K562 (cell line): ENCODE data around the gene JPH3. TPM values are rescaled to one million over a fixed set of nuclear protein-coding genes. Genes with fewer than 3 reads are reported as not detected.
A peak's percentile ranks its signal among the peaks of the same experiment; 100 is the strongest.

Source experiments
- ATAC-seq: fragments of 200-7000 bp; cut with Tn5 transposase; 3 replicates; pipeline ENCODE4 v1.9.1; 2020; ENCODE audit warnings: moderate library complexity
- BruUV-seq: library from RNA; stranded (reverse); fragments of 400-500 nt; replicated peaks from 2 replicates; lab custom pipeline; 2021; lab: Mats Ljungman, UMichigan
- CTCF ChIA-PET: fragments of 300-600 bp; formaldehyde crosslinking; extraction: SDS; loops from one replicate; lab custom pipeline; 2021; ENCODE audit warnings: low intra/inter-chr PET ratio; lab: Yijun Ruan, JAX
- POLR2A ChIA-PET: fragments of 300-600, 350-650 bp; sonication (Branson Sonifier 250); formaldehyde crosslinking; extraction: SDS; loops from one replicate; lab custom pipeline; 2021; ENCODE audit warnings: antibody characterized with exemption, inconsistent platforms; lab: Yijun Ruan, JAX
- DNase-seq, 4 experiments: peaks; one replicate each; pipeline versions ENCODE4 v3.0.0 to v3.0.0-alpha.2; 2011 to 2018; ENCODE audit warnings: low spot score in 3 of 4, mixed read lengths in 3 of 4; ENCODE audit errors: extremely low read depth in 1 of 4
- FAIRE-seq: peaks from 2 replicates; lab custom pipeline; 2011; peaks lifted over from hg19 to GRCh38; lab: Jason Lieb, UNC
- H2AFZ ChIP-seq: 2 replicates; pipeline ENCODE4 v1.6.0; 2011; ENCODE audit warnings: low read depth, low read length, control low read depth, inconsistent platforms
- H3K27ac ChIP-seq: fragments of 200-600 bp; 3 replicates; pipeline ENCODE4 v1.8.0; 2011; ENCODE audit warnings: low read depth, mild to moderate bottlenecking, control low read depth, inconsistent platforms, low read length, moderate library complexity, mixed read lengths; ENCODE audit errors: extremely low read depth
- H3K27me3 ChIP-seq, 2 experiments: fragments of 300-600 bp in 1 of 2; 2 replicates in 1 of 2; 3 replicates in 1 of 2; pipeline versions ENCODE4 v1.6.0 to v1.8.0; 2011; ENCODE audit warnings: inconsistent platforms in 2 of 2, low read length in 2 of 2, mild to moderate bottlenecking in 1 of 2, mixed read lengths in 1 of 2, moderate library complexity in 1 of 2; ENCODE audit not compliant: control insufficient read depth in 2 of 2, insufficient read depth in 2 of 2
- H3K36me3 ChIP-seq: fragments of 300-600 bp; 3 replicates; pipeline ENCODE4 v1.8.0; 2011; ENCODE audit warnings: mild to moderate bottlenecking, low read length, inconsistent platforms; ENCODE audit not compliant: control insufficient read depth, insufficient read depth
- H3K4me1 ChIP-seq, 2 experiments: fragments of 200-600 bp in 1 of 2; replicated peaks in 1 of 2; 2 replicates in 1 of 2; 3 replicates in 1 of 2; pipeline versions ENCODE4 v1.5.1 to v1.8.0; 2011; ENCODE audit warnings: inconsistent platforms in 2 of 2, low read length in 2 of 2, mild to moderate bottlenecking in 1 of 2, mixed read lengths in 1 of 2, moderate library complexity in 1 of 2; ENCODE audit not compliant: control insufficient read depth in 2 of 2, insufficient read depth in 2 of 2
- H3K4me2 ChIP-seq: 2 replicates; pipeline ENCODE4 v1.6.1; 2011; ENCODE audit warnings: low read length, control low read depth, inconsistent platforms, mixed read lengths; ENCODE audit not compliant: insufficient read depth
- H3K4me3 ChIP-seq: fragments of 200-600 bp; sonication (generic), shearing (Covaris generic); 2 replicates; pipeline ENCODE4 v1.5.1; 2016; ENCODE audit warnings: control low read depth, inconsistent platforms
- H3K79me2 ChIP-seq: fragments of 200-600 bp; 3 replicates; pipeline ENCODE4 v1.8.0; 2011; ENCODE audit warnings: low read length, inconsistent platforms; ENCODE audit not compliant: control insufficient read depth, insufficient read depth
- H3K9ac ChIP-seq, 2 experiments: 2 replicates each; pipeline versions ENCODE4 v1.6.0 to v1.6.1; 2011; ENCODE audit warnings: low read depth in 2 of 2, low read length in 2 of 2, control low read depth in 1 of 2, inconsistent platforms in 1 of 2, mild to moderate bottlenecking in 1 of 2, mixed read lengths in 1 of 2; ENCODE audit not compliant: insufficient read depth in 1 of 2
- H3K9me1 ChIP-seq: one replicate; pipeline ENCODE4 v1.6.0; 2011; ENCODE audit warnings: inconsistent platforms, mild to moderate bottlenecking, low read length, moderate library complexity; ENCODE audit not compliant: control insufficient read depth, insufficient read depth
- H3K9me3 ChIP-seq: replicated peaks from 2 replicates; pipeline ENCODE4 v1.5.1; 2011; ENCODE audit warnings: low read depth, low read length, inconsistent platforms; ENCODE audit not compliant: control insufficient read depth, insufficient read depth
- H4K20me1 ChIP-seq: replicated peaks from 2 replicates; pipeline ENCODE4 v1.6.1; 2011; ENCODE audit warnings: low read length, inconsistent platforms, mixed read lengths; ENCODE audit not compliant: control insufficient read depth, insufficient read depth
- ATF1 ChIP-seq, 2 experiments: fragments of 450-650 bp in 1 of 2; IDR thresholded peaks; 2 replicates each; pipeline ENCODE4 v1.6.1; 2016; ENCODE audit warnings: missing compliant biosample characterization in 1 of 2, missing genetic modification characterization in 1 of 2
- BCL6 ChIP-seq: fragments of 250-450 bp; sonication (Bioruptor Pico); IDR thresholded peaks from 2 replicates; pipeline ENCODE4 v1.4.0; 2020
- EHMT2 ChIP-seq: fragments of 450-650 bp; IDR thresholded peaks from 2 replicates; pipeline ENCODE4 v1.6.1; 2018; ENCODE audit warnings: antibody characterized with exemption
- IRF2 ChIP-seq: sonication (generic); formaldehyde crosslinking; IDR thresholded peaks from 2 replicates; pipeline ENCODE4 v1.8.1; 2022; ENCODE audit warnings: mild to moderate bottlenecking, missing genetic modification reagents
- KLF13 ChIP-seq: fragments of 450-650 bp; IDR thresholded peaks from 2 replicates; pipeline ENCODE4 v1.6.1; 2016; ENCODE audit warnings: missing genetic modification characterization, low read depth, mild to moderate bottlenecking, missing compliant biosample characterization, moderate library complexity, borderline replicate concordance
- MAX ChIP-seq: sonication (generic); formaldehyde crosslinking; IDR thresholded peaks from 2 replicates; pipeline ENCODE4 v1.9.0; 2022; ENCODE audit warnings: mild to moderate bottlenecking, missing genetic modification reagents
- NFIC ChIP-seq: fragments of 450-650 bp; IDR thresholded peaks from 2 replicates; pipeline ENCODE4 v1.6.1; 2017; ENCODE audit warnings: mild to moderate bottlenecking, inconsistent platforms
- NFYB ChIP-seq: IDR thresholded peaks from 2 replicates; pipeline ENCODE4 v1.6.1; 2011; ENCODE audit warnings: mild to moderate bottlenecking, moderate library complexity; ENCODE audit not compliant: insufficient read length; ENCODE audit errors: extremely low read depth
- NUFIP1 ChIP-seq: fragments of 450-650 bp; IDR thresholded peaks from 2 replicates; pipeline ENCODE4 v1.6.1; 2018; ENCODE audit not compliant: partially characterized antibody
- TCF7 ChIP-seq: sonication (generic); IDR thresholded peaks from 2 replicates; pipeline ENCODE4 v1.6.1; 2016; ENCODE audit warnings: antibody characterized with exemption, borderline replicate concordance
- TRIM28 ChIP-seq: fragments of 450-650 bp; IDR thresholded peaks from 2 replicates; pipeline ENCODE4 v1.6.1; 2017
- ZBTB43 ChIP-seq: sonication (generic); formaldehyde crosslinking; IDR thresholded peaks from 2 replicates; pipeline ENCODE4 v1.8.0; 2023; ENCODE audit warnings: mild to moderate bottlenecking, missing genetic modification reagents
- ZNF239 ChIP-seq: fragments of 250-450 bp; sonication (Bioruptor Pico); IDR thresholded peaks from 2 replicates; pipeline ENCODE4 v1.4.0; 2020; ENCODE audit warnings: mild to moderate bottlenecking
- ZNF584 ChIP-seq: fragments of 200-800 bp; sonication (Bioruptor generic); IDR thresholded peaks from 2 replicates; pipeline ENCODE4 v1.6.1; 2016; ENCODE audit warnings: low read depth, mild to moderate bottlenecking, missing genetic modification characterization, missing compliant biosample characterization
- WGBS: fragments of 100-300 bp; shearing (Covaris generic); methylation state at CpG from one replicate; pipeline ENCODE4 v1.1.6; 2016; ENCODE audit warnings: low coverage, mixed read lengths; ENCODE audit not compliant: insufficient coverage; ENCODE audit errors: missing lambda C conversion rate; 5-methylcytosine and 5-hydroxymethylcytosine counted together
- in situ Hi-C: fragments of 300-500 bp; cut with MboI; formaldehyde crosslinking; loops from 4 replicates; pipeline ENCODE4 v1.15.0; 2018; ENCODE audit warnings: inconsistent platforms, mixed read lengths
- intact Hi-C: fragments of 100-400 bp; cut with micrococcal nuclease; formaldehyde crosslinking; loops from 2 replicates; pipeline ENCODE4 v1.14.2; 2022
- polyA plus RNA-seq, 8 experiments: library from polyadenylated mRNA; depleted of rRNA in 4 of 8; stranded (reverse) in 5 of 8; unstranded in 3 of 8; fragments of >200 nt; fragmentation: Nextera tagmentation in 2 of 8; fragmentation: Illumina TruSeq in 1 of 8; extraction: Ambion mirVana in 2 of 8; extraction: Trizol in 1 of 8; gene quantifications; 2 replicates each; pipeline versions ENCODE4 v1.2.1 to v1.2.3, GENCODE V29; 2011 to 2014; ENCODE audit warnings: inconsistent platforms in 1 of 8, missing spikeins in 1 of 8
- total RNA-seq, 7 experiments: library from RNA; depleted of rRNA in 6 of 7; stranded (reverse); fragments of >200 nt in 6 of 7; fragmentation: Illumina TruSeq in 2 of 7; extraction: Trizol in 2 of 7; gene quantifications; 2 replicates each; pipeline versions ENCODE4 v1.2.1 to v1.2.3, GENCODE V29; 2011 to 2021; ENCODE audit warnings: low replicate concordance in 1 of 7

Gene JPH3
- total and polyA plus RNA-seq, 9 of the 15 experiments (the other 6 are each of a cell fraction or from before 2014, with no cell fraction given), result 0.01 TPM; not detected in 8

GRCh38 chr16:87563022-87563421, 39.3 kb upstream of the JPH3 start (continued):
- TF ChIP-seq ZNF584, result no peak
- no peak for TF ChIP-seq TCF7
- TF ChIP-seq NFIC, result no peak
- no peak for TF ChIP-seq TRIM28
- no peak for TF ChIP-seq ATF1 (CRISPR knock-in tag; IDR thresholded peaks at IDR 0.05)
- no peak for TF ChIP-seq ATF1 (tag; IDR thresholded peaks at IDR 0.05)

DNA sequence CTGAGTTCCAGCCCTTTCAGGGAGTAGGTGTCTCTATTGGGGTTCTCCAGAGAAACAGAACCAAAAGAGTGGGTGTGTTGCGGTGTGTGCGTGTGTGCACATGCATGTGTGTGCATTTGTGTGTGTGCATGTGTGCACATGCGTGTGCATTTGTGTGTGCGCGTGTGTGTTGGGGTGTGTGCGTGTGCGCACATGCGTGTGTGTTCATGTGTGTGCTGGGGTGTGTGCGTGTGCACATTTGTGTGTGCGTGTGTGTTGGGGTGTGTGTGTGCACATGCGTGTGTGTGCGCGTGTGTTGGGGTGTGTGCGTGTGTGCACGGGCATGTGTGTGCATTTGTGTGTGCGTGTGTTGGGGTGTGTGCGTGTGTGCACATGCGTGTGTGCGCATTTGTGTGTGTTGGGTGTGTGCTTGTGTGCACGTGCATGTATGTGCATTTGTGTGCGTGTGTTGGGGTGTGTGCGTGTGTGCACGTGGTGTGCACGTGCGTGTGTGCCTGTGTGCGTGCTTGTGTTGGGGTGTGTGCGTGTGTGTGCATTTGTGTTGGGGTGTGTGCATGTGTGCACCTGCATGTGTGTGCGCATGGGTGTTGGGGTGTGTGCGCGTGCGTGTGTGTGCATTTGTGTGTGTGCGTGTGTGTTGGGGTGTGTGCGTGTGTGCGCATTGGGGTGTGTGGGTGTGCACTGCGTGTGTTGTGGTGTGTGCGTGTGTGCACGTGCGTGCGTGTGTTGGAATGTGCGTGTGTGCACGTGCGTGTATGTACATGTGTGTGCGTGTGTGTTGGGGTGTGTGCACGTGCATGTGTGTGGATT, 38.4 kb upstream of the JPH3 start:
- H3K27ac ChIP-seq, result no peak overlapping the region
- no peak overlapping the region for H3K9ac ChIP-seq
- intact Hi-C loops (loop anchor here (10.0 kb wide), 1 partner anchor 149 kb away; no protein-coding TSS in a partner anchor), in situ Hi-C loops (no loop called here)
- H2AFZ ChIP-seq, result no peak overlapping the region
- ATAC-seq (no peak), FAIRE-seq (no peak), DNase-seq (no peak)
- no peak overlapping the region for H3K4me3 ChIP-seq
- no peaks in the 10 kb centered on the region for H3K36me3 ChIP-seq
- WGBS, result 45% methylated on average over 31 of the region's 44 CpGs
- peaks cover 18 to 54% of the 10 kb centered on the region in 2 experiments; a peak in 4 of 5 replicates for H3K27me3 ChIP-seq
- peaks cover 4 to 27% of the 10 kb centered on the region in 2 experiments; a peak in 4 of 5 replicates for H3K4me1 ChIP-seq
- no peaks in the 10 kb centered on the region for H3K79me2 ChIP-seq
- BruUV-seq, result no TSS peak
- no peak overlapping the region for H3K4me2 ChIP-seq
- H3K9me3 ChIP-seq, result no peaks in the 10 kb centered on the region; the same call in 1 of the 2 replicates
- 0 out of 2 replicates have a peak, but pooled peaks cover 4% of the 10 kb centered on the region for H4K20me1 ChIP-seq
- ChIA-PET CTCF (no interaction called here), POLR2A (no interaction called here)
- TF ChIP-seq NUFIP1 (no peak), KLF13 (tag) (no peak), BCL6 (CRISPR knock-in tag) (no peak), ZBTB43 (CRISPR knock-in tag) (peak; percentile 95), ZNF239 (CRISPR knock-in tag) (no peak), MAX (CRISPR knock-in tag) (peak; percentile 24; the same call in 1 of the 2 replicates), NFYB (no peak), EHMT2 (no peak), IRF2 (CRISPR knock-in tag) (0 out of 2 replicates have a peak, but pooled peaks have one; percentile 47)
- H3K9me1 ChIP-seq, result no peaks in the 10 kb centered on the region
